Measurements from ENCODE around the gene TTC12. TPM values are rescaled to one million over a fixed set of nuclear protein-coding genes. Genes with fewer than 3 reads are reported as not detected.

The TTC12 gene
- total RNA-seq, 4 donors from 2014 or later = 10.8 to 23.5 (median 17.2) TPM

DNA sequence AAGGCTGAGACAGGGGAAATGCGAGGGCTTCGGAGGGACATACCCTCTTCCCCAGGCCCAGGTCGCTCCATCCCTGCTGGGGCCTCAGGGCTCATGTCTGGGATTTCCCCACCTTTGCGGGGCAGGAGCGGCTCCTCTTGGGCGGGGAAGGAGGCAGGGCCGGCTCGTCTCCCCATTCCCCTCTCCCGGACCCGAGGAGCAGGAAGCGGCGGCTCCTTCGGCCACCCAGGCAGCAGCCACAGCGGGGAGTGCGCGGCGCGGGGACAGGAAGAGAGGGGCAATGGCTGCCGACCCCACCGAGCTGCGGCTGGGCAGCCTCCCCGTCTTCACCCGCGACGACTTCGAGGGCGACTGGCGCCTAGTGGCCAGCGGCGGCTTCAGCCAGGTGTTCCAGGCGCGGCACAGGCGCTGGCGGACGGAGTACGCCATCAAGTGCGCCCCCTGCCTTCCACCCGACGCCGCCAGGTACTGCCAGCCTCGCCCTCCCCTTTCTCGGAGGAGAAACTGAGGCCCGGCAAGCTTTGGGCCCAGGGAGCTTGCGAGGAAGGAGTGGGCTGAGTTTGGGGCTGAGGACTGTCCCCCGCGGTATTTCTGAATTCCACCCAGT lies 73.3 kb downstream of the TTC12 start, which contains the start of gene ANKK1:
Gene ANKK1, plus strand, starts transcription at position 175 of the 607 bp plus-strand sequence. Its CDS starts 106 bp downstream, at position 281.
- WGBS, 2 donors (ENCODE audit: low coverage in 1 of 2) = 11 to 18% methylated on average over 4 to 5 of the region's 46 CpGs
- no peaks in the 10 kb centered on the region for H3K9me3 ChIP-seq
- peaks cover 50% of the 10 kb centered on the region for H3K27me3 ChIP-seq
- H3K4me3 ChIP-seq = peak within 1 kb of the TSS in 1 of 2 donors; percentile 16
- H3K36me3 ChIP-seq = no peaks in the 10 kb centered on the region
- H3K4me1 ChIP-seq = peaks cover 0 to 8% (median 0%) of the 10 kb centered on the region in 3 donors
- H3K27ac ChIP-seq = no peak within 1 kb of the TSS
- TF ChIP-seq POLR2AphosphoS5 (IDR thresholded peaks at IDR 0.05) (no peak), EP300 (IDR thresholded peaks at IDR 0.05) (no peak), CTCF (IDR thresholded peaks at IDR 0.05) (peak in 1 of 4 experiments; percentile 31)
- no peak for ATAC-seq

GRCh38 chr11:113389272-113389671 lies 74.9 kb downstream of the TTC12 start:
- H3K9me3 ChIP-seq = no peaks in the 10 kb centered on the region
- H3K4me1 ChIP-seq = peaks cover 0 to 8% (median 0%) of the 10 kb centered on the region in 3 donors
- 39 to 59% methylated on average over 2 to 3 of the region's 3 CpGs for WGBS, 2 donors (ENCODE audit: low coverage in 1 of 2)
- no peaks in the 10 kb centered on the region for H3K36me3 ChIP-seq
- H3K4me3 ChIP-seq = no peak overlapping the region
- H3K27ac ChIP-seq = no peak overlapping the region
- H3K27me3 ChIP-seq = peaks cover 50% of the 10 kb centered on the region
- TF ChIP-seq CTCF (IDR thresholded peaks at IDR 0.05) (no peak), POLR2A (IDR thresholded peaks at IDR 0.05) (no peak), POLR2AphosphoS5 (IDR thresholded peaks at IDR 0.05) (no peak), EP300 (IDR thresholded peaks at IDR 0.05) (no peak)
- ATAC-seq = no peak

GRCh38 chr11:113392236-113392921 lies 78.0 kb downstream of the TTC12 start:
- Histone ChIP-seq H3K27me3 (peaks cover 41% of the 10 kb centered on the region), H3K9me3 (no peaks in the 10 kb centered on the region), H3K4me3 (no peak overlapping the region), H3K36me3 (no peaks in the 10 kb centered on the region), H3K4me1 (peaks cover 0 to 8% (median 0%) of the 10 kb centered on the region in 3 donors), H3K27ac (no peak overlapping the region)
- WGBS, 2 donors (ENCODE audit: low coverage in 1 of 2) = 65 to 77% methylated on average over 3 of the region's 3 CpGs
- ATAC-seq = no peak
- TF ChIP-seq POLR2A (IDR thresholded peaks at IDR 0.05) (no peak), CTCF (IDR thresholded peaks at IDR 0.05) (no peak), EP300 (IDR thresholded peaks at IDR 0.05) (no peak), POLR2AphosphoS5 (IDR thresholded peaks at IDR 0.05) (no peak)

- Histone ChIP-seq H3K4me3 (no peak overlapping the region), H3K4me1 (no peaks in the 10 kb centered on the region), H3K27ac (no peak overlapping the region), H3K36me3 (no peaks in the 10 kb centered on the region), H3K27me3 (peaks cover 29% of the 10 kb centered on the region), H3K9me3 (no peaks in the 10 kb centered on the region)
- ATAC-seq = no peak
- 66 to 73% methylated on average over 3 to 4 of the region's 8 CpGs for WGBS, 2 donors (ENCODE audit: low coverage in 1 of 2)
- TF ChIP-seq POLR2A (IDR thresholded peaks at IDR 0.05) (no peak), EP300 (IDR thresholded peaks at IDR 0.05) (no peak), POLR2AphosphoS5 (IDR thresholded peaks at IDR 0.05) (no peak), CTCF (IDR thresholded peaks at IDR 0.05) (no peak)
Measured at GRCh38 chr11:113393501-113393985, 79.2 kb downstream of the TTC12 start.
